SK-N-SH treated with all-trans-retinoic acid at 6 μM for 48 hours (cell line): ENCODE results near the gene YPEL1.
"Not testable (repeated sequence)": the region's sequence is repeated elsewhere in the genome, so short reads cannot be mapped to it uniquely, and the experiment has no call there.

Source experiments
- ARNTL ChIP-seq: fragments of 450-650 bp; formaldehyde crosslinking; IDR thresholded peaks from 2 replicates; pipeline ENCODE4 v1.5.0; 2020; ENCODE audit warnings: low read depth, mild to moderate bottlenecking, moderate library complexity, borderline replicate concordance
- GLIS3 ChIP-seq: fragments of 250-450 bp; sonication (Bioruptor Pico); IDR thresholded peaks from 2 replicates; pipeline ENCODE4 v1.5.0; 2020; ENCODE audit warnings: mild to moderate bottlenecking, moderate library complexity

- TF ChIP-seq GLIS3, ARNTL (CRISPR knock-in tag): not testable (repeated sequence)
Measured at GRCh38 chr22:21720191-21720859, 15.3 kb downstream of the YPEL1 start.
